ENCODE results near the gene AARS1.
A peak's percentile ranks its signal among the peaks of the same experiment; 100 is the strongest.
"Not testable (repeated sequence)": the region's sequence is repeated elsewhere in the genome, so short reads cannot be mapped to it uniquely, and the experiment has no call there.

The AARS1 gene

GRCh38 chr16:70270176-70270575 lies 19.1 kb downstream of the AARS1 start:
- DNase-seq, result no peak

DNA sequence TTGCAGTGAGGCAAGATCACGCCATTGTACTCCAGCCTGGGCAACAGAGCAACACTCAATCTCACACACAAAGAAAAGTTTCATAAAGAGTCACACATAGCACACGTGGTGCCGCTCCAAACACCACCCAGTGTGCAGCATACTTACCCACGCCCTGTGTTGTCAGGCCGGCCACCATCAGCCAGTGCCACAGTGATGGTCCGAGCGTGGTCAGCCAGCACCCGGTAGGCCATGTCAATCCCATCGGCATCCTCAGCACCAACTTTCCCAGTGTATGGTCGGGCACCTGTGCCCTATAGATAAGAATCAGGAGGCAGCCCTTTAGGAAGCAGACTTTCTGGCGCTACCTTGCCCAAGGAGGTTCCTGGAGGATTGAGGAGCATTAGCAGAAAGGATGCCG lies 19.8 kb downstream of the AARS1 start:
- DNase-seq, result no peak

DNA sequence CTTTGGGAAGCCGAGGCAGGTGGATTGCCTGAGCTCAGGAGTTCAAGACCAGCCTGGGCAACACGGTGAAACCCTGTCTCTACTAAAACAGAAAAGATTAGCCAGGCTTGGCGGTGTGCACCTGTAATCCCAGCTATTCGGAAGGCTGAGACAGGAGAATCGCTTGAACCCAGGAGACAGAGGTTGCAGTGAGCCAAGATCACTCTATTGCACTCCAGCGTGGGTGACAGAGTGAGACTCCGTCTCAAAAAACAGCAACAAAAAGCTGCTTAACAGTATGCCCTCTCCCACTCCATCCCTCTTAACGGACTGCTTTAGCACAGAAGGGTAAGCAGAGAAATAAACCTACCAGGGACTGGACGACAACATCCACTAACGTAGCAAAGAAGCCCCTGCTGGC lies 21.4 kb downstream of the AARS1 start:
- DNase-seq, result not testable (repeated sequence)

GRCh38 chr16:70267516-70267915 lies 21.8 kb downstream of the AARS1 start:
- peak; percentile 33 for DNase-seq

- DNase-seq, result not testable (repeated sequence)
These were observed 29.4 kb downstream of the AARS1 start for GRCh38 chr16:70259903-70260302.

DNA sequence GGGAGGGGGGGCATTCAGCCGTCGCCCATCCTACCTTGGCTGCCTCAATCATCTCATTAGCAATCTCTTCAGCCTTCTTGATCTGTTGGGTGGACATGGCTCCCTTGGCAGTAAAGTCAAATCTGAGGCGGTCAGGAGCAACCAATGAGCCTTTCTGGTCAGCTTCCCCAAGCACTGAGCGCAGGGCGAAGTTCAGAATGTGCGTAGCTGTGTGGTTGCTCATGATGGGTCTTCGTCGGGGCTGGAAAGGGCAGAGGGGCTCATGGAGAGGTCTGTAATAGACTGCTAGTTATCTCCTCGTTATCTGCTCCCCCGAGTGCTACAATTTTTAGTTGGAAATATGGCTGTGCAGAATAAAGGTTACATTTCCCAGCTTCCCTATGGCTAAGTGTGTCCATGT lies 30.4 kb downstream of the AARS1 start:
- no peak for DNase-seq

GRCh38 chr16:70258065-70258464 lies 31.2 kb downstream of the AARS1 start:
- DNase-seq, result no peak

DNA sequence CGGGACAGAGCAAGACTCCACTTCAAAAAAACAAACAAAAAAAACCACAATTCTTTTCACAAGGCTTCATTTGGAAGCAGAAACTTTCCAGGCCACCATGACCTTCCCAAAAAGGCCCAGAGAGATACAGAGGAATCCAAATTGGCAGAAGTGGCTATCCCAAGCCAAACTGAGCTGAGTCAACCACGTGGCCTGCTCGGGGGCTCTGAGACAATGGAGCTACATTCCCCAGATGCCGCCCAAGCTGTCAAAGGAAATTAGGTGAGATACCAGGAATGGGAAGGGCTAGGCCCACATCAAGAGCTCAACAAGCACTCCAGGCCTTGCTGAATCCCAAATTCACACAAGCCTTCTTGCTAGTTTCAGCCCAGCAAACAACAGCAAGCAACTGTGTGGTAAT lies 31.9 kb downstream of the AARS1 start:
- DNase-seq, result no peak

DNA sequence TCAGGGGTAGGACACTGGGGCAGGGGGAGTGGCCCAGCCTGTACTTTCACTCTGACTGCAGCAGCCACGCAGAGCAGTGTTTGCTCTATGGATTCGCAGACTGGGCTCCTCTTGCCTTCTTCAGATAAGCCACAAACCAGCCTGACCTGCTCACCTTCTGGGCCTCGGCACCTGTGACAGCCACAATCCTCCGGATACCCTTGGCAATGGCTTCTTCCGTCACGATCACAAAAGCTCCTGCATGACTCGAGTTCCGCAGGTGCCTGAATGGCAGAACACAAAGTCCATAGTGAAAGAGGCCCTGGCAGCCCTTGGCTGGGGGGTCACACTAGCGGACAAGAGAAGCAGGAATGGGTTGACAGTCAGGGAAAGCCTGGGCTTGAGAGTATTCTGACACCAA lies 33.7 kb downstream of the AARS1 start:
- DNase-seq, result no peak

- no peak for DNase-seq
These were observed 34.4 kb downstream of the AARS1 start for GRCh38 chr16:70254965-70255286.

GRCh38 chr16:70254180-70254964 lies 34.9 kb downstream of the AARS1 start:
- DNase-seq, result no peak

DNA sequence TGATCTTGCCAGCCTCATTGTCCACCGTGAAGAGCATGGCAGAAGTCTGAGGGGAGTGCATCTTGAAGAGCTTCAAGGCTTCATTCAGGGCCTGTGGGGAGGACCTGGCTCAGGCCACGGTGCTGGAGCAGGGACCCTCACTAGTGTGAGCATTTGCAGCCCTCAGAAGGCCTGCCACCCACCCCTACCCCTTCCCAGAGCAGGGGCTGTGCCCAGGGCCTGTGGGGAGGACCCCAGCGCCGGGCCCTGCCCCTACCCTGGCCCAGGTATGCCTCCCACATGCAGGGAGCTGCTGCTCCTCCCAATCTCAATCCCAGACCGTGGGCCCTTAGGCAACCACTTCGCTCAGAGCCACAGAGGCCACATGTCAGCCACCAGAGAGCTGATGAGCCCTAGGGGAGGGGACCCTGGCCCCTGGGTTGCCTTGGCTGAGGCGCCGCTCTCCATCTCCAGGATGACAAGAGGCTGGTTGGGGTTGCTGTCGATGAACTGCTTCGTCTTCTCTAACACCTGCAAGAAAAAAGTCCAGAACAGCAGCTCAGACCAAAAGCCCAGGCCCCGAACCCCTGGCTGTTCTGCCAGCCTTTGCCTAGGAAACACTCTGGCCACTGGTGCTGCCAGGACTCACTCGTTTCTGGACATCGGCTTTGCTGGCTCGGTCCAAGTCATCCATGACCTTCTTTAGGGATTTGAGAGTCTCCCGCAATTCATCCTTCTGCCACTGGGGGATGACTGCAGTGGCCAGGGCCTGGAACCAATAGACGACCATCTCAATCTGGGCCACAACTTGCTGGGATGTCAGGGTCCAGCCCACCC lies 35.8 kb downstream of the AARS1 start:
- peak; percentile 42 for DNase-seq

DNA sequence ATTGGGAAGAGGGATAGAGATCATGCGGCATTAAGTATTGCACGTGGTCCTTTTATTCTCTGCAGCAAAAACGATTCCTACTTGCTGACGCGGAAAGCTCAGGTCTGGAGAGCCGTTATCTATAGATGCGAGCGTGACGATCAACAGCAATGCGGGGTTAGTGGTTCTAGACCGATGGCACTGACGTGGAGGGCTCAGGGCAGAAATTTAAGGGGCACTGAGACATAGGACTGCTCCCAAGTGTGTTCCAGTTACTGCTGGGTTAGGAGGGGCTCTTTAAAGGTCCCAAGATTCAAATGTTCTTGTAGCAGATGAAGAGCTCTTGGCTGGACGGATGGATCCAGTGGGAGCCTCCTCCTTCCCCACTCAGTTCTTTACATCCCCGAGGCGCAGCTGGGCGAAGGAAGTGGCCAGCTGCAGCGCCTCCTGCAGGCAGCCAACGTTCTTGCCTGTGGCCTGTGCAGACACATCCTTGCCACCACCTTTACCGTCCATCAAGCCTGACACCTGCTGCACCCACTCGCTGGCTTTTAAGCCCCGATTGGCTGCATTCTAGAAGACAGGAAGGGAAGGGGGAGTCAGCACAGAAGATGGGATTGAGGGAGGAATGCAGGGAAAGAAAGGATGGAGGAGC lies 36.8 kb downstream of the AARS1 start:
- no peak for DNase-seq

DNA sequence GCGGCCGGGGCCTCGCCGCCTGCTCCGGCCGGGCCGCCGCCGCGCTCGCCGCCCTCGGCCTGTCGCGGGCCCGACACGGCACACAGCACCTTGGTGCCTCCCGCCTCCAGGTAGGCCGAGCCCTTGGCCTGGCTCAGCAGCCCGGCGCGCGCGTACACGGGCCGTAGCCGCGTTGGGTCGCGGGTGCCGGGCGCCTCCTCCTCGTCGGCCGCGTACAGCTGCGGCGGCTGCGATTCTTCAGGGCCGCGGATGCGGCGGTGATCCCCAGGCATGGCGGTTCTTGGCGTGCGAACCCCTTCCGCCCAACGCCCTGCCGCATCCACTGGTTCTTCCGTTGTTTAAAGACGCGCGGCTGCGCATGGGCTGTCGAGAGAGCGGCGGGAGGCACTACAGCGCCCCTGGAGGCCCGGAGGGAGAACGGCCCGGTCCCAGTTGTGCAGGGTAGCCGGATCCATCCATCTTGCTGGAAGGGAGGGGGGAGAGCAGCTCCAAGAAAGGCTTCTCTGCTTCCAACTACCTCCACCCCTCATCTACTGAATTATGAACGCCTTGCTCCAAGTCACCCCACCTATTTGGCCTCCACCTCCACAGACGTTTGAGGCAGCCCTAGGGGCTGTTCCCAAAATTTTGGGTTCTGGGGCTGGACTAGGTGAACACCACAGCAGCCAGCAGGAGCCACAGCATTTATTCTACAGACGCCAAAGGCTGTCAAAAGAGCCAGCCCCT lies 37.5 kb downstream of the AARS1 start, which contains the start of gene EXOSC6:
Gene EXOSC6, minus strand, starts transcription at position 312 of the 726 bp plus-strand sequence. Its CDS starts 40 bp downstream, at position 272.
- DNase-seq, result peak; percentile 94

DNA sequence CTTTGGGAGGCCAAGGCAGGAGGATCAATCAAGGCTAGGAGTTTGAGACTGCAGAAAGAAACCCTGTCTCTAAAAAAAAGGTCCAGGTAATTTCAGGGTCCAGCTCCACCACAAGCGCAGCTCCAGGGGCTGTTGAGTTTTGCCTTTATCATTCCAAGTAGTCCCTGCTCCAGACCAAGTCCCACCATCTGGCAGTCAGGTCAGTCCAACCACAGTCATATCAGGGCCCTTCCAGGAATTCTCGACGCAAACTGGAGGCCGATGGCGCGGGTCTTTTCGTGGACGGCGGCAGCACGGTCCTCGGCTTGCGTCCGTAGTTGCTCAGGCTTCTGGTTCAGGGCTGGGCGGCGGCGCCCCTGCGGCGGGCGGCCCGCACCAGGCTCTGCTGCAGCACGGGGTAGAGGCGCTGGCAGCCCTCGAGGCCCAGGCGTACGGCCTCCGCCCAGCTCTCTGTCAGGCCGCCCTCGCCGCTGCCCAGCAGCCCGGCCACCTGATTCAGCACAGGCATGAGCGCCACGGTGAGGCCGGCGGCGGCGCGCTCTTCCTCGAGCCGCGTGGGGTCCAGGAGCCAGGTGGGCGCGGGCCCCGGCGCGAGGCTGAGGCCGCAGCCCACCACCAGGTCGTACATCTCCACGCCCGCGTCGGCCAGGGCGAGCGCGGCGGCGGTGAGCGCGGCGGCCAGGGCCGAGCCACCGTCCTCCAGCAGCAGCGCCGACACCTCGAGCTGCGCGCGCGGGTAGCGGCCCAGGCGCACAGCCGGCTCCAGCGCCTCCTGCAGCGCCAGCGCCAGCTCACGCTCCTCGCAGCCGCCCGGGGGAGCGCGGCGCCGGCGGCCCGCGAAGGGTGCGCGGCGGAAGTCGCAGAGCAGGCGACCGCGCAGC lies 38.3 kb downstream of the AARS1 start:
- DNase-seq, result no peak

DNA sequence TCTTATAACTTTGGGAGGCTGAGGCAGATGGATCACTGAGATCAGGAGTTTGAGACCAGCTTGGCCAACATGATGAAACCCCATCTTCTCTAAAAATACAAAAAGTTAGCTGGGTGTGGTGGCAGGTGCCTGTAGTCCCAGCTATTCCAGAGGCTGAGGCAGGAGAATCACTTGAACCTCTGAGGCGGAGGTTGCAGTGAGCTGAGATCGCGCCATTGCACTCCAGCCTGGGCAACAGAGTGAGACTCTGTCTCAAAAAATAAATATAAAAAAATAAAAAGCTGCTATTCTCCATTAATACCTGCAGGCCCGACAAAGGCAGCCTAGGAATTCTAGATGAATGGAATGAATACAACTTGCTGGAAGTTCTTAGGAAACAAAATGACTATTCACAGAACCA lies 39.6 kb downstream of the AARS1 start:
- DNase-seq, result not testable (repeated sequence)

- DNase-seq, result not testable (repeated sequence)
These were observed 50.5 kb downstream of the AARS1 start for GRCh38 chr16:70238773-70239172.

GRCh38 chr16:70231831-70232230 lies 57.5 kb downstream of the AARS1 start:
- DNase-seq, result not testable (repeated sequence)

GRCh38 chr16:70226024-70226423 lies 63.3 kb downstream of the AARS1 start:
- DNase-seq, result not testable (repeated sequence)

GRCh38 chr16:70225430-70225829 lies 63.9 kb downstream of the AARS1 start:
- not testable (repeated sequence) for DNase-seq

DNA sequence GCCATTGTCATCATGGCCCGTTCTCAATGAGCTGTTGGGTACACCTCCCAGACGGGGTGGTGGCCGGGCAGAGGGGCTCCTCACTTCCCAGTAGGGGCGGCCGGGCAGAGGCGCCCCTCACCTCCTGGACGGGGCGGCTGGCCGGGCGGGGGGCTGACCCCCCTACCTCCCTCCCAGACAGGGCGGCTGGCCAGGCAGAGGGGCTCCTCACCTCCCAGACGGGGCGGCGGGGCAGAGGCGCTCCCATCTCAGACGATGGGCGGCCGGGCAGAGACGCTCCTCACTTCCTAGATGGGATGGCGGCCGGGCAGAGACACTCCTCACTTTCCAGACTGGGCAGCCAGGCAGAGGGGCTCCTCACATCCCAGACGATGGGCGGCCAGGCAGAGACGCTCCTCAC lies 64.7 kb downstream of the AARS1 start:
- DNase-seq, result not testable (repeated sequence)

DNA sequence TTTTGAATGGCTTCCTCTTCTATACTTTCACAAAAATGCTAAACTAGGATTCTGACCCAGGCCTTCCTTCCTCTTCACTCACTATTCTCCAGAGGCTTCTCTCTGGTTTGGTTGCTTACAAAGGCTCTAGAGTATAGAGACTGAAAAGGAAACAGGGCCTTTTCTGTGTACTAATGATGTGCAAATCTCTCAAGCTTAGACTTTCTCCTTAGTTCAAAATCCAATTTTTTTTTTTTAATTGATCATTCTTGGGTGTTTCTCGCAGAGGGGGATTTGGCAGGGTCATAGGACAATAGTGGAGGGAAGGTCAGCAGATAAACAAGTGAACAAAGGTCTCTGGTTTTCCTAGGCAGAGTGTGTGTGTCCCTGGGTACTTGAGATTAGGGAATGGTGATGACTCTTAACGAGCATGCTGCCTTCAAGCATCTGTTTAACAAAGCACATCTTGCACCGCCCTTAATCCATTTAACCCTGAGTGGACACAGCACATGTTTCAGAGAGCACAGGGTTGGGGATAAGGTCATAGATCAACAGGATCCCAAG lies 65.3 kb downstream of the AARS1 start:
- not testable (repeated sequence) for DNase-seq

Data from CD4-positive, alpha-beta T cell treated with Interleukin-12 subunit alpha and Interleukin-12 subunit beta, for 1 hour (primary cell).